Retinal pigment epithelial cell (primary cell): Measurements from ENCODE around the gene CRBN.
A peak's percentile ranks its signal among the peaks of the same experiment; 100 is the strongest.

ENCODE experiments used
- DNase-seq: peaks from one replicate; pipeline ENCODE4 v3.0.0-alpha.2; 2010; ENCODE audit warnings: low read depth
- H3K4me3 ChIP-seq: 2 replicates; pipeline ENCODE4 v1.5.1; 2011; ENCODE audit warnings: mild to moderate bottlenecking, low read length, control low read depth, moderate library complexity
- CTCF ChIP-seq: conservative IDR thresholded peaks from 2 replicates; pipeline ENCODE4 v1.5.1; 2011; ENCODE audit warnings: low read depth, low read length, control low read depth, inconsistent platforms

Gene CRBN

DNA sequence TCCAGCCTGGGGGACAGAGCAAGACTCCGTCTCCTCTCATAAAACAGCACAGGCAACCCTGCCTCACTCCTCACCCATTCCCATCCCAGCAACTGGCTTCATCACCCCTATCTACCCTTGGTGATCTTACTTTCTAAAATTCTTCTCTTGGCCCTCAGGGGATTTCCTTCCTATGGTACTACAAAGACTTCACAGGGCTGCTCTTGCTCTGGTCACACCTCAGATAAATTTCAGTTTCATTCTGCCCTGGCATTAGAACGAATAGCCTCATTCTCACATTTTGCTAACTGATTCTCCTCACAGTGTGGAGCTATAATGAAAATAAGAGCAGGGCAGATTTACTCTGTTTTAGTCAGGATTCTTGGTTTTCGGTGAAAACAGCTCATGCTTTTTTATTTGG is 22.1 kb upstream of the CRBN start:
- no peak for DNase-seq
- H3K4me3 ChIP-seq, result no peak overlapping the region
- TF ChIP-seq CTCF, result no peak

- TF ChIP-seq CTCF, result peak; percentile 85
- no peak overlapping the region for H3K4me3 ChIP-seq
- peak; percentile 40 for DNase-seq
Observed at GRCh38 chr3:3200632-3201212, 21.2 kb upstream of the CRBN start.

GRCh38 chr3:3199306-3199705 is 19.8 kb upstream of the CRBN start:
- no peak overlapping the region for H3K4me3 ChIP-seq
- DNase-seq, result no peak
- TF ChIP-seq CTCF, result no peak

DNA sequence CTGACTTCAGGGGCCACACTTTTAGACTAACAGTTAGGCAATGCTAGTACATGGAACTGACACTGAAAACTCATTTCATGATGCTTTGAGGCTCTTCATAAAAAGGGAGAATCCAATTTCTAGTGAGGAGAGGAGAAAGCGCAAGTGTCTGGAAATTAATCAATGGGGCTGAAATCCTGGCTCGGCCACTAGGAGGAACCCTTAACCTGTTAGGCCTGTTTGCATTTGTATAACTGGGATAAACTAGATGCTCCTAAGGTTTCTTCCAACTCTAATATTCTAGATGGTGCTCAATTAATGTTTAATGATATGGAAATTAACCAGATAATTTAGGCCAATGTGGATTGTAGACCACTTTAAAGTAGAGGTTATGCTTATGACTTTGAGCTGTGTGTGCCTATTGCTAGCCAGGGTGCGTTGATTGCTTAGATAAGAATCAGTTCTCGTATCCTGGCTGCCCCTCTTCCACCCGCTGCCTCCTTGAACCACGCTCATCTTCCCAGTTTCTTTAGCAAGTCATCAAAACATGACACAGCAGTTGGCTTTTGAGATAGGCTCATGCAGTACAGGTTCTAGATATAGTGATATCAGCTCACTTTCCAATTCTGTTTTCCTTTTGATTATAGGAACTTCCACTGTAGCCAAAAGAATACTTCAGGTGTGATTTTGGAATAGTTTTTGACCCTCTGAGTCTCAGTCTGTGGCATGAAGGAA is 16.8 kb upstream of the CRBN start:
- DNase-seq, result no peak
- no peak overlapping the region for H3K4me3 ChIP-seq
- peak; percentile 87 for TF ChIP-seq CTCF

GRCh38 chr3:3194861-3195260 is 15.4 kb upstream of the CRBN start:
- H3K4me3 ChIP-seq, result no peak overlapping the region
- TF ChIP-seq CTCF, result no peak
- no peak for DNase-seq

- TF ChIP-seq CTCF, result no peak
- no peak for DNase-seq
- no peak overlapping the region for H3K4me3 ChIP-seq
Observed at GRCh38 chr3:3192286-3192675, 12.8 kb upstream of the CRBN start.

- H3K4me3 ChIP-seq, result no peak overlapping the region
- DNase-seq, result no peak
- TF ChIP-seq CTCF, result no peak
Observed at GRCh38 chr3:3191675-3192285, 12.3 kb upstream of the CRBN start.
